A549 treated with AZD9567 at 1 μM for 4 hours (cell line): Measurements from ENCODE around the gene CCSAP. TPM values are rescaled to one million over a fixed set of nuclear protein-coding genes. Genes with fewer than 3 reads are reported as not detected.

Source experiments
- total RNA-seq: library from RNA; stranded (reverse); fragments of 200-300 nt; extraction: Qiagen RNA extraction; gene quantifications from 5 replicates; pipeline ENCODE4 v1.2.3, GENCODE V29; 2022; ENCODE audit not compliant: insufficient read depth

The CCSAP gene, protein sequence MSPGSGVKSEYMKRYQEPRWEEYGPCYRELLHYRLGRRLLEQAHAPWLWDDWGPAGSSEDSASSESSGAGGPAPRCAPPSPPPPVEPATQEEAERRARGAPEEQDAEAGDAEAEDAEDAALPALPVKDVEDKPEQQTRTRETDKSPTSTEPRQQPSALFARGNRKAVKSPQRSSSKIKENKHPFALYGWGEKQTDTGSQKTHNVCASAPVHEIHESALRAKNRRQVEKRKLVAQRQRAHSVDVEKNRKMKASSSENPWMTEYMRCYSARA
- total RNA-seq: 5.5 to 8.2 TPM (median 7.0 TPM) in 5 replicates

DNA sequence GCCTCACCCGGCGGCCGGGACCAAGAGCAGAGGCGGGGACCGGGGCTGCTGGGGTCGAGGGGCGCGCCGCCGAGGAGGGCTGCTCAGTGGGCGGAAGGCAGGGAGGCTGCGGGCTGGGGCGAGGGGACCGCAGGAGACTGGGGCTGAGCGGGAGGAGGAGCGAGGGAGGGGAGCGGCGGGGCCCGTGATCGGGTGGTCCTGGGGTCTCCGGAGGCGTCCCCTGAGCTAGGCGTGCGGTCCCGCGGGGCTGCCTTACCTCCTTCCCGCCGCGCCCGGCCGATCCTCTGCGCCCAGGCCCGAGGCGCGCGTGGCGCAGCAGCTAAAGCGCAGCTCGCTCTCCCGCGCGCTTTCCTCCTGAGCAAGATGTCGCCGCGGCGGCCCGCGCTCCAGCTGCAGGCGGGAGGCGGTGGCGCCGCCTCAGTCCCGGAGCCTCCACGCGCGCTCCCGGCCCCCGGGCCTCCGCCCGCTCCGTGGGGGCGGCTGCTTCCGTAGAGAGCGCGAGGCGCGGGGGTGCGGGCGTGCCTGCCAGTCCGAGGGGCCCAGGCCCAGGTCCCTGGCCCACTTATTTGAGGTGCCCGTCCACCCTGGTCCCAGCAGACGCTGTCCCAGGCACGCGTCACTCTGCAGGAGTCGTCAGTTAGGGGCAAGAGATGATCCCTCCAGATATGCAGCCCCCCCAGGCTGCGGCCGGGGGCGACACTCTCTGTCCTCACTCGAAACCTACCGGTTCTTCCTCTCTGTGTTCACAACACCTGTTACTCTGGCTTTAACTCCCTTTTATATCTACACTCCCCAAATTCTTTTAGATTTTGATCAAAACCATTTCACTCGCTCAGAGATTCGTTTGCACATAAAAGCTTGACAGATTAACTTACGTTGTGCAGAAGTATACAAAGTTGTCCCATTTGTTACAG, at the start of gene CCSAP:
TSS of gene CCSAP (minus strand) at position 392 of the 914 bp plus-strand sequence. CDS start 582 bp downstream, outside the sequence.

Other genes with a start within 250 kb of the CCSAP start
- gene RAB4A, start 71.9 kb downstream of the CCSAP start, total RNA-seq: 34.2 to 49.5 TPM (median 44.4 TPM) in 5 replicates
- gene ACTA1, start 91.0 kb upstream of the CCSAP start, total RNA-seq: 0.08 to 0.22 TPM (median 0.16 TPM) in 4 of 5 replicates, not detected in the other
- 20.4 to 28.3 TPM (median 24.4 TPM) in 5 replicates for gene NUP133, start 165.3 kb upstream of the CCSAP start, total RNA-seq
- gene ABCB10, start 215.7 kb upstream of the CCSAP start, total RNA-seq: 14.7 to 23.2 TPM (median 22.0 TPM) in 5 replicates